ENCODE measurements around the gene MAML3.

MAML3 gene

DNA sequence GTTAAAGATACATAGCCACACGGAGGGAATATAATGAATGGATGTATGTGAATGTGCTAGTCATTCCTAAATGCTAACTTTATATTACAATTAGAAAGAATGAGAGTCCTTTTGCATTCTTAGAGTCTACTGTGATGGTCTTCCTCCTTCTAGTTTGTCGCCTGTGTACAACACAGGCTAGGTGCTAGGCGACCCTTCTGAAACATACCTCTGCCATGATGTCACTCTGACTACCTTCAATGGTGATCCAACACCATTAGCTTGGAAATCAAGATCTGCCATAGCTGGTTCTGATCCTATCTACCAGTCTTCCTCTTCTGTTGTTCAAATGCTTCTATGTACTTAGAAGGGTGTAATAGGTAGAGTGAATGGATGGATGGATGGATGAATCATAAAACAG, 337.1 kb downstream of the MAML3 start:
- no peak for DNase-seq (ENCODE audit: low read depth)
- no peak overlapping the region for H3K4me3 ChIP-seq (ENCODE audit: low read depth, low read length)
- TF ChIP-seq CTCF (IDR thresholded peaks at IDR 0.05; ENCODE audit: low read depth, low read length) = no peak
- TF ChIP-seq, protein P1, sequence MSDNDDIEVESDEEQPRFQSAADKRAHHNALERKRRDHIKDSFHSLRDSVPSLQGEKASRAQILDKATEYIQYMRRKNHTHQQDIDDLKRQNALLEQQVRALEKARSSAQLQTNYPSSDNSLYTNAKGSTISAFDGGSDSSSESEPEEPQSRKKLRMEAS (IDR thresholded peaks at IDR 0.05; ENCODE audit: low read depth, low read length) = no peak

- peak overlapping the region; percentile 62 for H3K4me3 ChIP-seq (ENCODE audit: low read depth, low read length)
- peak; percentile 87 for DNase-seq (ENCODE audit: low read depth)
- no peak for TF ChIP-seq CTCF (IDR thresholded peaks at IDR 0.05; ENCODE audit: low read depth, low read length)
- peak; percentile 14; the same call in 1 of the 2 replicates for TF ChIP-seq MYC (IDR thresholded peaks at IDR 0.05; ENCODE audit: low read depth, low read length)
- TF ChIP-seq, protein P1 (IDR thresholded peaks at IDR 0.05; ENCODE audit: low read depth, low read length) = no peak; the same call in 1 of the 2 replicates
- no peak for TF ChIP-seq POLR2A (IDR thresholded peaks at IDR 0.05; ENCODE audit: extremely low read depth, insufficient read length)
These were observed 338.0 kb downstream of the MAML3 start for GRCh38 chr4:139815778-139816601.

- peak; percentile 13 for DNase-seq (ENCODE audit: low read depth)
- no peak overlapping the region for H3K4me3 ChIP-seq (ENCODE audit: low read depth, low read length)
These were observed 339.5 kb downstream of the MAML3 start for GRCh38 chr4:139814323-139815015.

DNA sequence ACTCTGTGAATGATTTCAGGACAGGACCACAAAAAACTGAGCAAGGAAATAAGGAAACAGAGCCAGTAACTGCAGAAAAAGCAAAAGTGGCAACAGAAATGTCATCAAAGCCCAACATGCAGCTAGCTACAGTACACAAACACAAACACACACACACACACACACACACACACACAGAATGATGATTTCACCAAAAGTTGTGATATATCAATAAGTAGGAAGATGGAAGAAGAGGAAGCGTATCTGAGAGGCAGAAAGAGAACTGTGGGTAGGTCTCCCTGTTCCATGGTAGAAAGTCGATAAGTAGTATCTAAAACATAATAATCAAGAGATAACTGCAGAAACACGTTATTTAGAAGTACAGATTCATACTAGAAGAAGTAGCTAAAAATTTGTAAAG, 340.1 kb downstream of the MAML3 start:
- no peak for DNase-seq (ENCODE audit: low read depth)
- H3K4me3 ChIP-seq (ENCODE audit: low read depth, low read length) = no peak overlapping the region
- no peak for TF ChIP-seq MYC (IDR thresholded peaks at IDR 0.05; ENCODE audit: low read depth, low read length)
- no peak for TF ChIP-seq POLR2A (IDR thresholded peaks at IDR 0.05; ENCODE audit: extremely low read depth, insufficient read length)
- TF ChIP-seq CTCF (IDR thresholded peaks at IDR 0.05; ENCODE audit: low read depth, low read length) = no peak
- TF ChIP-seq, protein P1 (IDR thresholded peaks at IDR 0.05; ENCODE audit: low read depth, low read length) = no peak

More at GRCh38 chr4:139814323-139815015, 339.5 kb downstream of the MAML3 start:
- TF ChIP-seq, protein P1 (IDR thresholded peaks at IDR 0.05; ENCODE audit: low read depth, low read length) = no peak
- TF ChIP-seq MYC (IDR thresholded peaks at IDR 0.05; ENCODE audit: low read depth, low read length) (no peak), POLR2A (IDR thresholded peaks at IDR 0.05; ENCODE audit: extremely low read depth, insufficient read length) (no peak), CTCF (IDR thresholded peaks at IDR 0.05; ENCODE audit: low read depth, low read length) (no peak)

- DNase-seq (ENCODE audit: low read depth) = no peak
- TF ChIP-seq, protein P1 (IDR thresholded peaks at IDR 0.05; ENCODE audit: low read depth, low read length) = no peak
- TF ChIP-seq CTCF (IDR thresholded peaks at IDR 0.05; ENCODE audit: low read depth, low read length) = no peak
- TF ChIP-seq MYC (IDR thresholded peaks at IDR 0.05; ENCODE audit: low read depth, low read length) = no peak
- TF ChIP-seq POLR2A (IDR thresholded peaks at IDR 0.05; ENCODE audit: extremely low read depth, insufficient read length) = no peak
- H3K4me3 ChIP-seq (ENCODE audit: low read depth, low read length) = no peak overlapping the region
These were observed 343.3 kb downstream of the MAML3 start for GRCh38 chr4:139810710-139811109.

Data from NB4 (cell line).